PC-9 (cell line): ENCODE measurements around the gene CXorf65. TPM values are rescaled to one million over a fixed set of nuclear protein-coding genes. Genes with fewer than 3 reads are reported as not detected.

Source experiments
- BruUV-seq: library from RNA; stranded (reverse); fragments of 400-500 nt; replicated peaks from 2 replicates; lab custom pipeline; 2021; lab: Mats Ljungman, UMichigan
- CTCF ChIA-PET: fragments of 300-600 bp; sonication (Branson Sonifier 250); formaldehyde crosslinking; loops from one replicate; lab custom pipeline; 2022; ENCODE audit warnings: antibody characterized with exemption; lab: Charles Lee
- POLR2A ChIA-PET: fragments of 300-600 bp; sonication (Branson Sonifier 250); formaldehyde crosslinking; loops from one replicate; lab custom pipeline; 2022; ENCODE audit warnings: antibody characterized with exemption; ENCODE audit not compliant: unreplicated experiment; lab: Charles Lee
- DNase-seq, 2 experiments: peaks; one replicate each; pipeline versions ENCODE4 v3.0.0 to v3.0.0-alpha.2; 2015 to 2022; ENCODE audit warnings: mixed read lengths in 1 of 2
- H2AFZ ChIP-seq: fragments of 200-600 bp; sonication (generic); 2 replicates; pipeline ENCODE4 v1.8.1; 2017; ENCODE audit warnings: antibody characterized with exemption
- H3F3A ChIP-seq: fragments of 200-600 bp; sonication (generic); 2 replicates; pipeline ENCODE4 v1.8.1; 2017; ENCODE audit warnings: antibody characterized with exemption, mild to moderate bottlenecking, low read depth; ENCODE audit not compliant: insufficient read depth
- H3K27ac ChIP-seq: fragments of 200-600 bp; sonication (generic); 2 replicates; pipeline ENCODE4 v1.6.1; 2016; ENCODE audit warnings: mixed run types
- H3K27me3 ChIP-seq: fragments of 200-600 bp; sonication (generic); 2 replicates; pipeline ENCODE4 v1.6.1; 2016; ENCODE audit warnings: low read depth, mixed run types; ENCODE audit not compliant: insufficient read depth
- H3K36me3 ChIP-seq: fragments of 200-600 bp; sonication (generic); 2 replicates; pipeline ENCODE4 v1.6.1; 2016; ENCODE audit warnings: low read depth, mixed run types
- H3K4me1 ChIP-seq: fragments of 200-600 bp; sonication (generic); replicated peaks from 2 replicates; pipeline ENCODE4 v1.6.1; 2016; ENCODE audit warnings: mixed run types; ENCODE audit not compliant: insufficient read depth
- H3K4me2 ChIP-seq: fragments of 200-600 bp; sonication (generic); 2 replicates; pipeline ENCODE4 v1.6.1; 2017; ENCODE audit warnings: mixed run types
- H3K4me3 ChIP-seq: fragments of 200-600 bp; sonication (generic); 2 replicates; pipeline ENCODE4 v1.6.1; 2016; ENCODE audit warnings: mixed run types
- H3K79me2 ChIP-seq: fragments of 200-600 bp; sonication (generic); 2 replicates; pipeline ENCODE4 v1.6.1; 2017; ENCODE audit warnings: low read depth, mixed run types
- H3K9me2 ChIP-seq: fragments of 200-600 bp; sonication (generic); 2 replicates; pipeline ENCODE4 v1.8.1; 2017; ENCODE audit warnings: mild to moderate bottlenecking; ENCODE audit not compliant: insufficient read depth
- H3K9me3 ChIP-seq: fragments of 200-600 bp; sonication (generic); 2 replicates; pipeline ENCODE4 v1.8.1; 2016; ENCODE audit warnings: low read depth; ENCODE audit not compliant: insufficient read depth
- H4K20me1 ChIP-seq: fragments of 200-600 bp; sonication (generic); 2 replicates; pipeline ENCODE4 v1.8.1; 2017; ENCODE audit not compliant: insufficient read depth
- EZH2 ChIP-seq: fragments of 200-600 bp; sonication (generic); IDR thresholded peaks from 2 replicates; pipeline ENCODE4 v1.8.0; 2017; ENCODE audit warnings: antibody characterized with exemption, low read depth
- intact Hi-C: fragments of 100-400 bp; cut with micrococcal nuclease; formaldehyde crosslinking; loops from one replicate; pipeline ENCODE4 v1.10.0; 2022; ENCODE audit not compliant: unreplicated experiment
- total RNA-seq: library from RNA; stranded (reverse); gene quantifications from 2 replicates; pipeline ENCODE4 v1.2.3, GENCODE V29; 2021
- TF ChIP-seq, protein P1 (sequence below): fragments of 200-600 bp; sonication (generic); conservative IDR thresholded peaks from 2 replicates; pipeline ENCODE4 v1.6.1; 2017; ENCODE audit warnings: mixed run types, antibody characterized with exemption, mild to moderate bottlenecking, moderate library complexity

Gene CXorf65
- total RNA-seq, 1 experiment from 2014 or later, result not detected

DNA sequence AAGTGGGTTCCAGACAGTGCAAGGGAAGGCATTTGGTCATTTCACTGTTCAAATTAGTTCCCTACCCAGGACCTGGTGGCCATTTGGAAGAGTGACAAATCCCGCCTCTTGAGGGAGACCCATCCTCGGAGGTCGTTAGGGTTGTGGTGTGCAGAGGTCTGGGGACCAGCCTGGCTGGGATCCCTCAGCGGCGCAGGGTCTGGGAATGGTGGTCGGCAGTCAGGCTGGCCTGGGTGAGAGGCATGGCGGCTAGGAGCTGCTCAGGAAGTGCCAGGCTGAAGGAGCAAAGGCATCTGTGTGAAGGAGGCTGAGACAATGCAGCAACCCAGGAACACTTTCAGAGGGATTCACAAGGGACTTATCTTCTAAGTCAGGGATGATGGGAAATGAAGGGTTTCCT is 44.8 kb upstream of the CXorf65 start:
- POLR2A ChIA-PET, result no interaction called here
- H3K79me2 ChIP-seq, result no peaks in the 10 kb centered on the region
- no peak overlapping the region for H3K27ac ChIP-seq
- H3K9me3 ChIP-seq, result no peaks in the 10 kb centered on the region
- DNase-seq, result no peak
- no peaks in the 10 kb centered on the region for H3K36me3 ChIP-seq
- no TSS peak for BruUV-seq
- H3K4me1 ChIP-seq, result no peaks in the 10 kb centered on the region
- intact Hi-C loops, result no loop called here
- H3K27me3 ChIP-seq, result no peaks in the 10 kb centered on the region
- no peak overlapping the region for H3K4me3 ChIP-seq
- no peak overlapping the region for H2AFZ ChIP-seq
- H4K20me1 ChIP-seq, result no peaks in the 10 kb centered on the region
- no peak overlapping the region for H3K4me2 ChIP-seq
- TF ChIP-seq EZH2, result no peak
- TF ChIP-seq, protein P1, sequence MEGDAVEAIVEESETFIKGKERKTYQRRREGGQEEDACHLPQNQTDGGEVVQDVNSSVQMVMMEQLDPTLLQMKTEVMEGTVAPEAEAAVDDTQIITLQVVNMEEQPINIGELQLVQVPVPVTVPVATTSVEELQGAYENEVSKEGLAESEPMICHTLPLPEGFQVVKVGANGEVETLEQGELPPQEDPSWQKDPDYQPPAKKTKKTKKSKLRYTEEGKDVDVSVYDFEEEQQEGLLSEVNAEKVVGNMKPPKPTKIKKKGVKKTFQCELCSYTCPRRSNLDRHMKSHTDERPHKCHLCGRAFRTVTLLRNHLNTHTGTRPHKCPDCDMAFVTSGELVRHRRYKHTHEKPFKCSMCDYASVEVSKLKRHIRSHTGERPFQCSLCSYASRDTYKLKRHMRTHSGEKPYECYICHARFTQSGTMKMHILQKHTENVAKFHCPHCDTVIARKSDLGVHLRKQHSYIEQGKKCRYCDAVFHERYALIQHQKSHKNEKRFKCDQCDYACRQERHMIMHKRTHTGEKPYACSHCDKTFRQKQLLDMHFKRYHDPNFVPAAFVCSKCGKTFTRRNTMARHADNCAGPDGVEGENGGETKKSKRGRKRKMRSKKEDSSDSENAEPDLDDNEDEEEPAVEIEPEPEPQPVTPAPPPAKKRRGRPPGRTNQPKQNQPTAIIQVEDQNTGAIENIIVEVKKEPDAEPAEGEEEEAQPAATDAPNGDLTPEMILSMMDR, result no peak
- CTCF ChIA-PET, result no interaction called here
- no peaks in the 10 kb centered on the region for H3K9me2 ChIP-seq
- H3F3A ChIP-seq, result no peaks in the 10 kb centered on the region

DNA sequence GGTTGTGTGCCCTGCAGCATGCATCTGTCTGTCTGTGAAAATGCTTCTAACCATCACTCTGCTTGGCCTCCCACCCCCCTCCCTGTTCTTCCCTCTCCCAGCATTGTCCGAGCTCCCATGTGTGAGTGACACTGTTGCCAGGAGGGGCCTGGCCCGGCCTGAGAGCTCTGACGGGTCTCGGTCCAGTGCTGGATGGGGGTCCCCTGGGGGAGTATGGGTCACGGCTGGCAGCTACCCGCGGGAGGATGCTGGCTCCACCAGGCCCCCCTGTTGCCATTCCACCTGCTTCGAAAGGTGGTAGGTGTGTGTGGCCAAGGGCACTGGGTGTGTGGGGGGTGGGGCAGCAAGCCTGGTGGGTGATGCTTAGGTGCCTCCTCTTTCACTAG is 41.7 kb upstream of the CXorf65 start:
- TF ChIP-seq, protein P1, result no peak
- no peak for TF ChIP-seq EZH2
- Histone ChIP-seq H3F3A (no peaks in the 10 kb centered on the region), H3K9me3 (no peaks in the 10 kb centered on the region), H3K4me1 (no peaks in the 10 kb centered on the region), H3K4me3 (no peak overlapping the region), H4K20me1 (no peaks in the 10 kb centered on the region), H3K9me2 (no peaks in the 10 kb centered on the region), H3K27ac (no peak overlapping the region), H3K4me2 (no peak overlapping the region), H3K36me3 (no peaks in the 10 kb centered on the region), H2AFZ (no peak overlapping the region), H3K79me2 (no peaks in the 10 kb centered on the region), H3K27me3 (no peaks in the 10 kb centered on the region)
- POLR2A ChIA-PET, result no interaction called here
- no TSS peak for BruUV-seq
- intact Hi-C loops, result no loop called here
- DNase-seq, result no peak
- CTCF ChIA-PET, result no interaction called here

DNA sequence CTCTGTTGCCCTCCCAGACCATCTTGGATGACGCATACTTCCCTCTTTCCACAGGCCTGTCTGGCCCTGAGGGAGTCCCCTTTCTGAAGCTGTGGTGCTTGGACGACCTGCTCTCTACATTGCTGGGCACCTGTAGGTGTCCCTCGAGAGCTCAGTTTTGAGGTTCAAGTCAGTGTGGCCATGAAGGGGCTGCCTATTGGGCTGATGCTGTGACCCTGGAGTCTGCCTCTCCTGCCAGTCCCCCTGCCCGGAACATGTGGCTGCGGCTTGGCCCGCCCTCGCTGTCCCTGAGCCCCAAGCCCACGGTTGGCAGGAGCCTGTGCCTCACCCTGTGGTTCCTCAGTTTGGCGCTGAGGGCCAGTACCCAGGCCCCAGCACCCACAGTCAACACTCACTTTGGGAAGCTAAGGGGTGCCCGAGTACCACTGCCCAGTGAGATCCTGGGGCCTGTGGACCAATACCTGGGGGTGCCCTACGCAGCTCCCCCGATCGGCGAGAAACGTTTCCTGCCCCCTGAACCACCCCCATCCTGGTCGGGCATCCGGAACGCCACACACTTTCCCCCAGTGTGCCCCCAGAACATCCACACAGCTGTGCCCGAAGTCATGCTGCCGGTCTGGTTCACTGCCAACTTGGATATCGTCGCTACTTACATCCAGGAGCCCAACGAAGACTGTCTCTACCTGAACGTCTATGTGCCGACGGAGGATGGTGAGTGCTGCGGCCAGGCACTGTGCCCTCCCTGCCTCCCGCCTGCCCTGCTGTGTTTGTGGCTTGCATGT is 41.1 kb upstream of the CXorf65 start:
- Histone ChIP-seq H3K4me1 (no peaks in the 10 kb centered on the region), H3K4me3 (no peak overlapping the region), H3K9me3 (no peaks in the 10 kb centered on the region), H3F3A (no peaks in the 10 kb centered on the region), H3K27me3 (no peaks in the 10 kb centered on the region), H3K4me2 (no peak overlapping the region), H3K36me3 (no peaks in the 10 kb centered on the region), H3K79me2 (no peaks in the 10 kb centered on the region), H4K20me1 (no peaks in the 10 kb centered on the region), H3K9me2 (no peaks in the 10 kb centered on the region), H2AFZ (no peak overlapping the region), H3K27ac (no peak overlapping the region)
- TF ChIP-seq EZH2, result no peak
- TF ChIP-seq, protein P1, result no peak
- CTCF ChIA-PET, result no interaction called here
- POLR2A ChIA-PET, result no interaction called here
- no TSS peak for BruUV-seq
- intact Hi-C loops, result no loop called here
- no peak for DNase-seq
